Gastroesophageal sphincter (tissue), 3 donors: ENCODE measurements around the gene SH3BP2.

ENCODE experiments used
- CTCF ChIP-seq, 4 experiments: fragments of 200-600 bp in 2 of 4; fragments of 450-650 bp in 2 of 4; sonication (generic) in 1 of 4; IDR thresholded peaks; one replicate each; pipeline ENCODE4 v1.5.1; 2017 to 2019; ENCODE audit warnings: antibody characterized with exemption in 4 of 4, mild to moderate bottlenecking in 2 of 4, moderate library complexity in 2 of 4
- EP300 ChIP-seq: sonication (generic); formaldehyde crosslinking; IDR thresholded peaks from one replicate; pipeline ENCODE4 v1.6.1; 2017; ENCODE audit warnings: antibody characterized with exemption, mild to moderate bottlenecking

- TF ChIP-seq CTCF (IDR thresholded peaks at IDR 0.05) (no peak), EP300 (no peak)
Observed at GRCh38 chr4:2817137-2817536, 24.3 kb downstream of the SH3BP2 start.
